ENCODE results near the gene SV2C.

SV2C gene

DNA sequence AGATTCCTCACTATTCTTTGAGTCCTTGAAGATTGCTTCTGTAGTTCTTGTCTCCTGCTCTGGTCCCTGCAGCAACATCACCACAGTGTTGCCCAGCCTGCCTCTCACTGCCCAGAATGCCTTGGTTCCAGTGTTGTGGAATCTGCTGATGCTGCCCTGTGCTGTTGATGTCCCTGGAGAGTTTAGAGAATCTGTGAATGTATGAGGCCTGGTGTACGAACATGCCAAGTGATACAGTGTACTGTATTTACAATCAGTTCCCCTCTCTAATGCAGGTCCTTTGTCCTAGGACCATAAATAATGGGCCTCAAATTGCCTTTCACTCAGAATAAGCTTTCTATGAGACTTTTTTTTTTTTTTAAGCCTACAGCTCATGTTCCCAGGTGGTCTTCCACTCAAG lies 8.2 kb downstream of the SV2C start:
- no peaks in the 10 kb centered on the region for H3K4me1 ChIP-seq (ENCODE audit: low read length)
- H3K9ac ChIP-seq (ENCODE audit: low read length): no peak overlapping the region
- H3K36me3 ChIP-seq (replicated peaks; ENCODE audit: low read depth, low read length): no peaks in the 10 kb centered on the region
- no peak overlapping the region for H3K4me2 ChIP-seq (ENCODE audit: low read length)
- H3K27ac ChIP-seq (ENCODE audit: low read length): no peak overlapping the region
- no peak overlapping the region for H2AFZ ChIP-seq (ENCODE audit: low read depth, low read length)
- no peaks in the 10 kb centered on the region for H3K9me3 ChIP-seq (ENCODE audit: insufficient read depth, low read length)
- no peaks in the 10 kb centered on the region for H3K79me2 ChIP-seq (ENCODE audit: low read length)
- no peak for TF ChIP-seq EZH2phosphoT487 (IDR thresholded peaks at IDR 0.05; ENCODE audit: low read depth)
- TF ChIP-seq, protein P1, sequence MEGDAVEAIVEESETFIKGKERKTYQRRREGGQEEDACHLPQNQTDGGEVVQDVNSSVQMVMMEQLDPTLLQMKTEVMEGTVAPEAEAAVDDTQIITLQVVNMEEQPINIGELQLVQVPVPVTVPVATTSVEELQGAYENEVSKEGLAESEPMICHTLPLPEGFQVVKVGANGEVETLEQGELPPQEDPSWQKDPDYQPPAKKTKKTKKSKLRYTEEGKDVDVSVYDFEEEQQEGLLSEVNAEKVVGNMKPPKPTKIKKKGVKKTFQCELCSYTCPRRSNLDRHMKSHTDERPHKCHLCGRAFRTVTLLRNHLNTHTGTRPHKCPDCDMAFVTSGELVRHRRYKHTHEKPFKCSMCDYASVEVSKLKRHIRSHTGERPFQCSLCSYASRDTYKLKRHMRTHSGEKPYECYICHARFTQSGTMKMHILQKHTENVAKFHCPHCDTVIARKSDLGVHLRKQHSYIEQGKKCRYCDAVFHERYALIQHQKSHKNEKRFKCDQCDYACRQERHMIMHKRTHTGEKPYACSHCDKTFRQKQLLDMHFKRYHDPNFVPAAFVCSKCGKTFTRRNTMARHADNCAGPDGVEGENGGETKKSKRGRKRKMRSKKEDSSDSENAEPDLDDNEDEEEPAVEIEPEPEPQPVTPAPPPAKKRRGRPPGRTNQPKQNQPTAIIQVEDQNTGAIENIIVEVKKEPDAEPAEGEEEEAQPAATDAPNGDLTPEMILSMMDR (IDR thresholded peaks at IDR 0.05; ENCODE audit: low read depth, low read length): no peak
- H3K27me3 ChIP-seq (ENCODE audit: low read depth, low read length): no peaks in the 10 kb centered on the region
- H3K4me3 ChIP-seq (ENCODE audit: low read length): no peak overlapping the region
- no peaks in the 10 kb centered on the region for H4K20me1 ChIP-seq (ENCODE audit: insufficient read depth, low read length)

DNA sequence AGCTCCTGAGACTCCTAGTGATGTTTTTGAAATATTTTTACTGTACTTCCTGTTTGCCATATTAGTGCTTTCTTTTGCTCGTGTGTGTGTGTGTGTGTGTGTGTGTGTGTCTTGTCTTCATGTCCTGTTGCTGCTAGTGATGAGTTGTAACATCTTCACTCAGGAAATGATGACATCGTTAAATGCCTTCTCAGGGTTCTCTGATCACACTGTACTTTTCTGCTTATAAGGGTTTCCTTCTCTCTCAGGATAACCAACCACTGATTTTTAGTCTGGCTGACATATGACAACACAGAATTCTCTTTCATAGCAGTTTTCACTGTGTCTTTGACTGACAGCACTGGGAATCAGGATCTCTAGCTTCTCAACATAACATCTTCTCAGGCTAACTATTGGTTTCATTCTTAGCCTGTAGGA lies 16.1 kb downstream of the SV2C start:
- Histone ChIP-seq H3K4me1 (ENCODE audit: low read length) (peaks cover 11% of the 10 kb centered on the region), H3K79me2 (ENCODE audit: low read length) (no peaks in the 10 kb centered on the region), H3K27ac (ENCODE audit: low read length) (peak overlapping the region; percentile 4; the same call in 1 of the 2 replicates), H3K4me3 (ENCODE audit: low read length) (peak overlapping the region; percentile 22), H4K20me1 (ENCODE audit: insufficient read depth, low read length) (no peaks in the 10 kb centered on the region), H3K36me3 (replicated peaks; ENCODE audit: low read depth, low read length) (no peaks in the 10 kb centered on the region), H3K9ac (ENCODE audit: low read length) (0 out of 2 replicates have a peak overlapping the region, but pooled peaks have one; percentile 22), H3K9me3 (ENCODE audit: insufficient read depth, low read length) (no peaks in the 10 kb centered on the region), H2AFZ (ENCODE audit: low read depth, low read length) (no peak overlapping the region; the same call in 1 of the 2 replicates), H3K27me3 (ENCODE audit: low read depth, low read length) (no peaks in the 10 kb centered on the region), H3K4me2 (ENCODE audit: low read length) (peak overlapping the region; percentile 48)
- TF ChIP-seq EZH2phosphoT487 (IDR thresholded peaks at IDR 0.05; ENCODE audit: low read depth): no peak

- no peak overlapping the region for H2AFZ ChIP-seq (ENCODE audit: low read depth, low read length)
- H3K4me3 ChIP-seq (ENCODE audit: low read length): peak overlapping the region; percentile 22
- 0 out of 2 replicates have a peak overlapping the region, but pooled peaks have one; percentile 22 for H3K9ac ChIP-seq (ENCODE audit: low read length)
- no peaks in the 10 kb centered on the region for H3K9me3 ChIP-seq (ENCODE audit: insufficient read depth, low read length)
- H3K79me2 ChIP-seq (ENCODE audit: low read length): no peaks in the 10 kb centered on the region
- no peaks in the 10 kb centered on the region for H4K20me1 ChIP-seq (ENCODE audit: insufficient read depth, low read length)
- TF ChIP-seq EZH2phosphoT487 (IDR thresholded peaks at IDR 0.05; ENCODE audit: low read depth): no peak
- TF ChIP-seq, protein P1 (IDR thresholded peaks at IDR 0.05; ENCODE audit: low read depth, low read length): no peak
- H3K4me1 ChIP-seq (ENCODE audit: low read length): peaks cover 11% of the 10 kb centered on the region
- peak overlapping the region; percentile 48 for H3K4me2 ChIP-seq (ENCODE audit: low read length)
- H3K27ac ChIP-seq (ENCODE audit: low read length): peak overlapping the region; percentile 4; the same call in 1 of the 2 replicates
- H3K36me3 ChIP-seq (replicated peaks; ENCODE audit: low read depth, low read length): no peaks in the 10 kb centered on the region
- no peaks in the 10 kb centered on the region for H3K27me3 ChIP-seq (ENCODE audit: low read depth, low read length)
These were observed 16.6 kb downstream of the SV2C start for GRCh38 chr5:76099756-76100155.

GRCh38 chr5:76104027-76104426 lies 20.8 kb downstream of the SV2C start:
- Histone ChIP-seq H3K36me3 (replicated peaks; ENCODE audit: low read depth, low read length) (no peaks in the 10 kb centered on the region), H3K4me2 (ENCODE audit: low read length) (no peak overlapping the region), H4K20me1 (ENCODE audit: insufficient read depth, low read length) (no peaks in the 10 kb centered on the region), H3K4me3 (ENCODE audit: low read length) (no peak overlapping the region), H3K79me2 (ENCODE audit: low read length) (no peaks in the 10 kb centered on the region), H3K27ac (ENCODE audit: low read length) (no peak overlapping the region), H3K9me3 (ENCODE audit: insufficient read depth, low read length) (no peaks in the 10 kb centered on the region), H3K4me1 (ENCODE audit: low read length) (peaks cover 10% of the 10 kb centered on the region), H2AFZ (ENCODE audit: low read depth, low read length) (no peak overlapping the region), H3K27me3 (ENCODE audit: low read depth, low read length) (peaks cover 9% of the 10 kb centered on the region; the same call in 1 of the 2 replicates), H3K9ac (ENCODE audit: low read length) (no peak overlapping the region)
- TF ChIP-seq, protein P1 (IDR thresholded peaks at IDR 0.05; ENCODE audit: low read depth, low read length): no peak
- TF ChIP-seq EZH2phosphoT487 (IDR thresholded peaks at IDR 0.05; ENCODE audit: low read depth): no peak
